Activated CD4-positive, alpha-beta T cell treated with anti-CD3 and anti-CD28 coated beads for 1 hour (primary cell): Measurements from ENCODE around the gene BTBD19.
"Not testable (repeated sequence)": the region's sequence is repeated elsewhere in the genome, so short reads cannot be mapped to it uniquely, and the experiment has no call there.

Source experiments
- DNase-seq: peaks from one replicate; pipeline ENCODE4 v3.0.0-alpha.2; 2020

The BTBD19 gene

GRCh38 chr1:44788120-44788860 lies 20.0 kb upstream of the BTBD19 start, which contains the start of gene BEST4:
BEST4 (minus strand) TSS chr1:44788170; CDS start chr1:44787705, 465 bp downstream.
- no peak for DNase-seq

GRCh38 chr1:44790968-44791801 lies 17.1 kb upstream of the BTBD19 start:
- DNase-seq, result no peak

- no peak for DNase-seq
Measured at GRCh38 chr1:44792736-44793502, 15.4 kb upstream of the BTBD19 start.

GRCh38 chr1:44797886-44798285 lies 10.4 kb upstream of the BTBD19 start:
- not testable (repeated sequence) for DNase-seq

GRCh38 chr1:44798481-44799365 lies 9.6 kb upstream of the BTBD19 start:
- no peak for DNase-seq

GRCh38 chr1:44799770-44800584 lies 8.3 kb upstream of the BTBD19 start, which contains the start of gene PLK3:
PLK3 (plus strand) TSS chr1:44800377; CDS start chr1:44800464, 87 bp downstream.
- DNase-seq, result peak; percentile 98

- DNase-seq, result no peak
Measured at GRCh38 chr1:44801491-44802305, 6.6 kb upstream of the BTBD19 start.

GRCh38 chr1:44802306-44803061 lies 5.8 kb upstream of the BTBD19 start:
- DNase-seq, result no peak

- DNase-seq, result no peak
Measured at GRCh38 chr1:44803062-44803311, 5.3 kb upstream of the BTBD19 start.

GRCh38 chr1:44803312-44804095 lies 4.8 kb upstream of the BTBD19 start:
- no peak for DNase-seq

GRCh38 chr1:44805311-44806024 lies 2.9 kb upstream of the BTBD19 start:
- DNase-seq, result no peak

GRCh38 chr1:44806025-44806703 lies 2.2 kb upstream of the BTBD19 start:
- DNase-seq, result no peak

GRCh38 chr1:44806704-44807363 lies 1.5 kb upstream of the BTBD19 start, which contains the start of gene DYNLT4:
DYNLT4 (minus strand) TSS chr1:44807351; CDS start chr1:44806668, 683 bp downstream.
- no peak for DNase-seq

- DNase-seq, result peak; percentile 83
Measured at GRCh38 chr1:44807364-44808062, 810 bp upstream of the BTBD19 start.

- peak; percentile 84 for DNase-seq
Measured at GRCh38 chr1:44808938-44809917, 905 bp downstream of the BTBD19 start.
